H1 (cell line): ENCODE data around the gene PDGFRA. TPM values are rescaled to one million over a fixed set of nuclear protein-coding genes. Genes with fewer than 3 reads are reported as not detected.

Experiments used
- CTCF ChIA-PET: fragments of 300-600 bp; sonication (Branson Sonifier 250); formaldehyde crosslinking; loops from one replicate; lab custom pipeline; 2021; ENCODE audit not compliant: partially characterized antibody; lab: Charles Lee
- POLR2A ChIA-PET: fragments of 300-600 bp; sonication (Branson Sonifier 250); formaldehyde crosslinking; loops from one replicate; lab custom pipeline; 2021; ENCODE audit warnings: inconsistent platforms; ENCODE audit not compliant: partially characterized antibody; lab: Charles Lee
- DNase-seq, 2 experiments: peaks; one replicate each; pipeline versions ENCODE4 v3.0.0 to v3.0.0-alpha.2; 2010 to 2022; ENCODE audit warnings: low spot score in 2 of 2, low read depth in 1 of 2, mixed read lengths in 1 of 2
- FAIRE-seq: peaks from 2 replicates; lab custom pipeline; 2011; peaks lifted over from hg19 to GRCh38; lab: Jason Lieb, UNC
- H2AFZ ChIP-seq: 2 replicates; pipeline ENCODE4 v1.8.1; 2012; ENCODE audit warnings: low read length, inconsistent platforms
- H2AK5ac ChIP-seq: 2 replicates; pipeline ENCODE4 v1.6.1; 2013; ENCODE audit warnings: low read depth, low read length
- H2BK120ac ChIP-seq: replicated peaks from 2 replicates; pipeline ENCODE3; 2013; ENCODE audit warnings: low read depth, low read length, inconsistent platforms
- H2BK12ac ChIP-seq: 2 replicates; pipeline ENCODE4 v1.6.1; 2013; ENCODE audit warnings: low read depth, low read length
- H2BK15ac ChIP-seq: 2 replicates; pipeline ENCODE4 v1.6.1; 2013; ENCODE audit warnings: low read length
- H2BK20ac ChIP-seq: 2 replicates; pipeline ENCODE4 v1.6.1; 2013; ENCODE audit warnings: low read length
- H2BK5ac ChIP-seq: 2 replicates; pipeline ENCODE4 v1.6.1; 2013; ENCODE audit warnings: low read depth, low read length
- H3K14ac ChIP-seq: 2 replicates; pipeline ENCODE4 v1.6.1; 2013; ENCODE audit warnings: inconsistent platforms; ENCODE audit not compliant: insufficient read length
- H3K18ac ChIP-seq: 2 replicates; pipeline ENCODE4 v1.6.1; 2013; ENCODE audit warnings: low read length; ENCODE audit errors: extremely low read depth
- H3K23ac ChIP-seq: 2 replicates; pipeline ENCODE4 v1.6.1; 2013; ENCODE audit warnings: inconsistent platforms; ENCODE audit not compliant: insufficient read length
- H3K23me2 ChIP-seq: 2 replicates; pipeline ENCODE4 v1.6.1; 2013; ENCODE audit warnings: low read depth, low read length
- H3K27ac ChIP-seq: 2 replicates; pipeline ENCODE4 v1.6.1; 2011; ENCODE audit warnings: low read depth, low read length, inconsistent platforms
- H3K27me3 ChIP-seq, 4 experiments: replicated peaks in 1 of 4; 1 replicate in 1 of 4; 2 replicates in 3 of 4; pipeline versions ENCODE4 v1.6.1 to v1.8.1; 2011 to 2013; ENCODE audit warnings: low read length in 3 of 4, mild to moderate bottlenecking in 3 of 4, inconsistent platforms in 2 of 4, mixed read lengths in 2 of 4, moderate library complexity in 1 of 4; ENCODE audit not compliant: control insufficient read depth in 3 of 4, insufficient read depth in 3 of 4; ENCODE audit errors: extremely low read depth in 1 of 4
- H3K36me3 ChIP-seq, 4 experiments: 2 replicates each; pipeline versions ENCODE4 v1.6.1 to v1.8.1; 2011 to 2013; ENCODE audit warnings: mild to moderate bottlenecking in 4 of 4, low read length in 3 of 4, moderate library complexity in 2 of 4, control low read depth in 1 of 4, inconsistent platforms in 1 of 4; ENCODE audit not compliant: insufficient read depth in 4 of 4, control insufficient read depth in 2 of 4
- H3K4ac ChIP-seq: replicated peaks from 2 replicates; pipeline ENCODE3; 2013; ENCODE audit warnings: low read length, low read depth, mixed read lengths, inconsistent platforms; ENCODE audit not compliant: insufficient read length
- H3K4me1 ChIP-seq, 4 experiments: replicated peaks in 1 of 4; 1 replicate in 1 of 4; 2 replicates in 3 of 4; pipeline versions ENCODE4 v1.6.1 to v1.8.1; 2011 to 2013; ENCODE audit warnings: low read length in 3 of 4, inconsistent platforms in 2 of 4, mixed read lengths in 1 of 4; ENCODE audit not compliant: insufficient read depth in 4 of 4, control insufficient read depth in 3 of 4
- H3K4me2 ChIP-seq, 2 experiments: 2 replicates each; pipeline versions ENCODE4 v1.6.1 to v1.8.1; 2011 to 2013; ENCODE audit warnings: low read depth in 2 of 2, low read length in 2 of 2, control low read depth in 1 of 2, inconsistent platforms in 1 of 2, mild to moderate bottlenecking in 1 of 2; ENCODE audit not compliant: insufficient read depth in 1 of 2
- H3K4me3 ChIP-seq, 4 experiments: fragments of 200-600, 300-600 bp in 1 of 4; sonication (generic), shearing (Covaris generic), sonication (Bioruptor Twin) in 1 of 4; 2 replicates each; pipeline versions ENCODE4 v1.5.1 to v1.8.1; 2011 to 2016; ENCODE audit warnings: low read length in 4 of 4, low read depth in 3 of 4, control low read depth in 2 of 4, inconsistent platforms in 2 of 4, mild to moderate bottlenecking in 2 of 4, mixed read lengths in 1 of 4, moderate library complexity in 1 of 4; ENCODE audit not compliant: insufficient read depth in 2 of 4; ENCODE audit errors: extremely low read depth in 1 of 4
- H3K56ac ChIP-seq: replicated peaks from 2 replicates; pipeline ENCODE3; 2013; ENCODE audit warnings: low read depth, mild to moderate bottlenecking, mixed read lengths, low read length, inconsistent platforms; ENCODE audit not compliant: insufficient read length
- H3K79me1 ChIP-seq: 2 replicates; pipeline ENCODE4 v1.6.1; 2013; ENCODE audit warnings: low read depth, low read length, control low read depth
- H3K79me2 ChIP-seq, 2 experiments: 2 replicates each; pipeline versions ENCODE4 v1.6.1 to v1.8.1; 2012 to 2013; ENCODE audit warnings: low read length in 2 of 2, mild to moderate bottlenecking in 2 of 2, inconsistent platforms in 1 of 2; ENCODE audit not compliant: insufficient read depth in 2 of 2, control insufficient read depth in 1 of 2
- H3K9ac ChIP-seq, 4 experiments: replicated peaks in 1 of 4; 1 replicate in 1 of 4; 2 replicates in 3 of 4; pipeline versions ENCODE4 v1.6.1 to v1.8.1; 2011 to 2013; ENCODE audit warnings: low read depth in 3 of 4, low read length in 3 of 4, control low read depth in 2 of 4, mild to moderate bottlenecking in 2 of 4, moderate library complexity in 2 of 4, inconsistent platforms in 1 of 4; ENCODE audit errors: extremely low read depth in 1 of 4
- H3K9me3 ChIP-seq, 2 experiments: 2 replicates each; pipeline versions ENCODE4 v1.6.1 to v1.8.1; 2012 to 2013; ENCODE audit warnings: mild to moderate bottlenecking in 2 of 2, moderate library complexity in 2 of 2, control low read depth in 1 of 2, inconsistent platforms in 1 of 2, low read depth in 1 of 2, low read length in 1 of 2, mixed read lengths in 1 of 2; ENCODE audit not compliant: insufficient read depth in 2 of 2
- H4K20me1 ChIP-seq, 2 experiments: replicated peaks in 1 of 2; 2 replicates each; pipeline versions ENCODE3 to v1.8.1; 2011 to 2013; ENCODE audit warnings: inconsistent platforms in 2 of 2, low read length in 2 of 2, mild to moderate bottlenecking in 1 of 2; ENCODE audit not compliant: insufficient read depth in 2 of 2, control insufficient read depth in 1 of 2
- H4K5ac ChIP-seq: 2 replicates; pipeline ENCODE4 v1.6.1; 2013; ENCODE audit warnings: low read length, low read depth, mixed read lengths, inconsistent platforms; ENCODE audit not compliant: insufficient read length
- H4K8ac ChIP-seq: 2 replicates; pipeline ENCODE4 v1.8.0; 2013; ENCODE audit warnings: mild to moderate bottlenecking, moderate library complexity, low read length, inconsistent platforms; ENCODE audit not compliant: insufficient read depth; ENCODE audit errors: extremely low read depth
- H4K91ac ChIP-seq: replicated peaks from 2 replicates; pipeline ENCODE3; 2013; ENCODE audit warnings: low read length, mixed read lengths, inconsistent platforms; ENCODE audit not compliant: insufficient read length
- CEBPB ChIP-seq: IDR thresholded peaks from 2 replicates; pipeline ENCODE4 v1.6.1; 2012; ENCODE audit warnings: low read depth, low read length
- MAFK ChIP-seq: IDR thresholded peaks from 2 replicates; pipeline ENCODE4 v1.6.1; 2012; ENCODE audit warnings: low read depth, mild to moderate bottlenecking, improper control_type of control experiment, low read length
- MAX ChIP-seq: IDR thresholded peaks from 2 replicates; pipeline ENCODE4 v1.6.1; 2012; ENCODE audit warnings: inconsistent platforms
- PHF8 ChIP-seq: fragments of 200-600 bp; sonication (generic); conservative IDR thresholded peaks from 2 replicates; pipeline ENCODE4 v1.7.1; 2012; ENCODE audit warnings: low read depth, mild to moderate bottlenecking, inconsistent platforms, low read length, moderate library complexity
- RAD21 ChIP-seq, 2 experiments: IDR thresholded peaks in 1 of 2; conservative IDR thresholded peaks in 1 of 2; 2 replicates each; pipeline ENCODE4 v1.6.1; 2011; ENCODE audit warnings: low read depth in 2 of 2, low read length in 2 of 2, improper control_type of control experiment in 1 of 2, inconsistent platforms in 1 of 2, mild to moderate bottlenecking in 1 of 2, moderate library complexity in 1 of 2
- TEAD4 ChIP-seq: IDR thresholded peaks from 2 replicates; pipeline ENCODE4 v1.6.1; 2012; ENCODE audit warnings: low read depth, low read length, inconsistent platforms, mixed read lengths
- ZNF274 ChIP-seq: IDR thresholded peaks from 2 replicates; pipeline ENCODE4 v1.7.0; 2012; ENCODE audit warnings: low read length, borderline replicate concordance; ENCODE audit errors: extremely low read depth
- WGBS, 2 experiments: shearing (Covaris generic) in 1 of 2; methylation state at CpG; one replicate each; pipeline versions ENCODE4 v1.1.6 to v1.1.7; 2013 to 2015; ENCODE audit warnings: low lambda C conversion rate in 2 of 2, mixed read lengths in 2 of 2, inconsistent platforms in 1 of 2, low coverage in 1 of 2, missing lambda C conversion rate in 1 of 2; ENCODE audit not compliant: insufficient replicate concordance in 2 of 2, insufficient coverage in 1 of 2, insufficient read length in 1 of 2; ENCODE audit errors: extremely low coverage in 1 of 2, missing lambda C conversion rate in 1 of 2; 5-methylcytosine and 5-hydroxymethylcytosine counted together
- polyA plus RNA-seq, 7 experiments: library from polyadenylated mRNA; depleted of rRNA in 3 of 7; stranded (reverse) in 5 of 7; unstranded in 2 of 7; fragments of >200 nt in 5 of 7; fragments of 200-250 nt in 2 of 7; gene quantifications; 1 replicate in 5 of 7; 2 replicates in 1 of 7; 4 replicates in 1 of 7; pipeline versions ENCODE4 v1.2.1 to v1.2.3, GENCODE V29; 2011 to 2013; ENCODE audit warnings: missing spikeins in 2 of 7, mixed read lengths in 2 of 7
- total RNA-seq: library from RNA; stranded (reverse); fragmentation: NEBNext Ultra II Directional; extraction: Animal tissue kit (Norgen Biotek cat#: 25700); gene quantifications from 2 replicates; pipeline ENCODE4 v1.2.1, GENCODE V29; 2021
- TF ChIP-seq, protein P1 (sequence below), 3 experiments: IDR thresholded peaks; 1 replicate in 2 of 3; 2 replicates in 1 of 3; pipeline versions ENCODE4 v1.5.1 to v1.6.1; 2011; ENCODE audit warnings: low read length in 3 of 3, mild to moderate bottlenecking in 3 of 3, inconsistent platforms in 2 of 3, low read depth in 1 of 3, moderate library complexity in 1 of 3; ENCODE audit not compliant: insufficient read depth in 1 of 3; ENCODE audit errors: control extremely low read depth in 1 of 3

Gene PDGFRA
- total and polyA plus RNA-seq, 2 of the 8 experiments (the other 6 are each of a cell fraction or from before 2014, with no cell fraction given), result 1.4 to 3.4 TPM

GRCh38 chr4:54233697-54234496 lies 4.8 kb downstream of the PDGFRA start:
- no peak overlapping the region for H4K91ac ChIP-seq
- H3K36me3 ChIP-seq, result no peaks in the 10 kb centered on the region
- H2AFZ ChIP-seq, result no peak overlapping the region
- 3% methylated on average over 63 of the region's 67 CpGs; no CpG with 5 or more reads in 1 of the 2 experiments for WGBS, 2 experiments
- H3K4me2 ChIP-seq, result peak overlapping the region; percentile 67 to 93
- no peaks in the 10 kb centered on the region for H3K79me2 ChIP-seq
- H3K23ac ChIP-seq, result no peak overlapping the region
- no peak overlapping the region for H2BK20ac ChIP-seq
- H3K79me1 ChIP-seq, result no peaks in the 10 kb centered on the region
- H3K18ac ChIP-seq, result no peak overlapping the region
- DNase-seq, result peak in 1 of 2 experiments; percentile 84
- H4K20me1 ChIP-seq, result peaks cover 5 to 10% of the 10 kb centered on the region in 2 experiments
- no peak overlapping the region for H2BK12ac ChIP-seq
- H3K4ac ChIP-seq, result no peak overlapping the region
- no peak overlapping the region for H2AK5ac ChIP-seq
- H3K14ac ChIP-seq, result no peak overlapping the region
- H2BK5ac ChIP-seq, result no peak overlapping the region
- H3K27me3 ChIP-seq, result peaks cover 32 to 50% (median 46%) of the 10 kb centered on the region in 4 experiments
- FAIRE-seq, result peak; percentile 13
- no peak overlapping the region for H4K5ac ChIP-seq
- H4K8ac ChIP-seq, result peak overlapping the region; percentile 63; the same call in 1 of the 2 replicates
- H3K4me3 ChIP-seq, result peak overlapping the region; percentile 51 to 85 (median 66)
- peaks cover 25% of the 10 kb centered on the region; the same call in 1 of the 2 replicates for H3K23me2 ChIP-seq
- H3K4me1 ChIP-seq, result peaks cover 0 to 20% (median 13%) of the 10 kb centered on the region in 4 experiments; a peak in 6 of 7 replicates
- no peak overlapping the region for H3K56ac ChIP-seq
- H3K9ac ChIP-seq, result no peak overlapping the region
- no peak overlapping the region for H2BK120ac ChIP-seq
- H2BK15ac ChIP-seq, result no peak overlapping the region
- no peak overlapping the region for H3K27ac ChIP-seq
- H3K9me3 ChIP-seq, result peaks cover 0 to 5% of the 10 kb centered on the region in 2 experiments; a peak in 1 of 4 replicates
- ChIA-PET CTCF (interaction anchor here (0.5 to 5.3 kb wide), 81 partner anchors 8 to 1998 kb away, joined by 3 to 65 read pairs (median 4); partner anchors contain the start of gene GSX2), POLR2A (interaction anchor here (0.9 kb wide), 1 partner anchor 125 kb away, joined by 4 read pairs; no protein-coding TSS in a partner anchor)
- peak; percentile 99 for TF ChIP-seq CEBPB
- 0 out of 2 replicates have a peak, but pooled peaks have one; percentile 4 for TF ChIP-seq TEAD4
- TF ChIP-seq, protein P1, sequence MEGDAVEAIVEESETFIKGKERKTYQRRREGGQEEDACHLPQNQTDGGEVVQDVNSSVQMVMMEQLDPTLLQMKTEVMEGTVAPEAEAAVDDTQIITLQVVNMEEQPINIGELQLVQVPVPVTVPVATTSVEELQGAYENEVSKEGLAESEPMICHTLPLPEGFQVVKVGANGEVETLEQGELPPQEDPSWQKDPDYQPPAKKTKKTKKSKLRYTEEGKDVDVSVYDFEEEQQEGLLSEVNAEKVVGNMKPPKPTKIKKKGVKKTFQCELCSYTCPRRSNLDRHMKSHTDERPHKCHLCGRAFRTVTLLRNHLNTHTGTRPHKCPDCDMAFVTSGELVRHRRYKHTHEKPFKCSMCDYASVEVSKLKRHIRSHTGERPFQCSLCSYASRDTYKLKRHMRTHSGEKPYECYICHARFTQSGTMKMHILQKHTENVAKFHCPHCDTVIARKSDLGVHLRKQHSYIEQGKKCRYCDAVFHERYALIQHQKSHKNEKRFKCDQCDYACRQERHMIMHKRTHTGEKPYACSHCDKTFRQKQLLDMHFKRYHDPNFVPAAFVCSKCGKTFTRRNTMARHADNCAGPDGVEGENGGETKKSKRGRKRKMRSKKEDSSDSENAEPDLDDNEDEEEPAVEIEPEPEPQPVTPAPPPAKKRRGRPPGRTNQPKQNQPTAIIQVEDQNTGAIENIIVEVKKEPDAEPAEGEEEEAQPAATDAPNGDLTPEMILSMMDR (IDR thresholded peaks at IDR 0.05; ENCODE audit: control extremely low read depth in 1 of 3, insufficient read depth in 1 of 3, low read depth in 1 of 3, low read length in 3 of 3), result peak in 2 of 3 experiments; percentile 79; a peak in 3 of 4 replicates
- no peak for TF ChIP-seq MAFK
- TF ChIP-seq RAD21 (IDR thresholded peaks at IDR 0.05 in 1 of 2, conservative IDR thresholded peaks at IDR 0.05 in 1 of 2; ENCODE audit: low read depth in 2 of 2, low read length in 2 of 2), result peak; percentile 91 to 92
- TF ChIP-seq PHF8, result no peak
- peak; percentile 58; the same call in 1 of the 2 replicates for TF ChIP-seq MAX
- no peak for TF ChIP-seq ZNF274
